A673 (cell line): ENCODE measurements around the gene RBM39. TPM values are rescaled to one million over a fixed set of nuclear protein-coding genes. Genes with fewer than 3 reads are reported as not detected.
A peak's percentile ranks its signal among the peaks of the same experiment; 100 is the strongest.

Experiments used
- BruUV-seq: library from RNA; stranded (reverse); fragments of 400-500 nt; replicated peaks from 2 replicates; lab custom pipeline; 2021; lab: Mats Ljungman, UMichigan
- CTCF ChIA-PET: fragments of 300-600 bp; sonication (Branson Sonifier 250); formaldehyde crosslinking; loops from one replicate; lab custom pipeline; 2022; ENCODE audit warnings: antibody characterized with exemption; lab: Charles Lee
- POLR2A ChIA-PET: fragments of 300-600 bp; sonication (Branson Sonifier 250); formaldehyde crosslinking; loops from one replicate; lab custom pipeline; 2022; ENCODE audit warnings: antibody characterized with exemption; ENCODE audit not compliant: low non-redundant PET; lab: Charles Lee
- DNase-seq: peaks from one replicate; pipeline ENCODE4 v3.0.0-alpha.2; 2015; ENCODE audit warnings: low spot score
- H3K27ac ChIP-seq: fragments of 200-600 bp; sonication (generic); 2 replicates; pipeline ENCODE4 v1.5.1; 2016; ENCODE audit warnings: mixed run types, low read depth, mild to moderate bottlenecking, mixed read lengths, antibody characterized with exemption, low read length; ENCODE audit not compliant: poor library complexity, severe bottlenecking
- H3K27me3 ChIP-seq: fragments of 200-600 bp; sonication (generic); replicated peaks from 2 replicates; pipeline ENCODE4 v1.6.1; 2017; ENCODE audit warnings: mixed run types, low read depth, mild to moderate bottlenecking, mixed read lengths, antibody characterized with exemption, low read length; ENCODE audit not compliant: insufficient read depth, poor library complexity
- H3K36me3 ChIP-seq: fragments of 200-600 bp; sonication (generic); 2 replicates; pipeline ENCODE4 v1.6.1; 2016; ENCODE audit warnings: mixed run types, mild to moderate bottlenecking, mixed read lengths, antibody characterized with exemption, low read length; ENCODE audit not compliant: insufficient read depth, poor library complexity, severe bottlenecking
- H3K4me1 ChIP-seq: fragments of 200-600 bp; sonication (generic); 2 replicates; pipeline ENCODE4 v1.6.1; 2017; ENCODE audit warnings: mixed run types, mild to moderate bottlenecking, mixed read lengths, antibody characterized with exemption, low read length; ENCODE audit not compliant: insufficient read depth, poor library complexity, severe bottlenecking
- H3K4me3 ChIP-seq: fragments of 200-600 bp; sonication (generic); 2 replicates; pipeline ENCODE4 v1.5.1; 2016; ENCODE audit warnings: low read depth, mixed run types, mild to moderate bottlenecking, mixed read lengths, low read length; ENCODE audit not compliant: poor library complexity, severe bottlenecking
- H3K9me3 ChIP-seq: fragments of 200-600 bp; sonication (generic); 2 replicates; pipeline ENCODE4 v1.6.1; 2016; ENCODE audit warnings: mixed run types, low read depth, mild to moderate bottlenecking, mixed read lengths, antibody characterized with exemption, low read length; ENCODE audit not compliant: poor library complexity, severe bottlenecking
- EZH2 ChIP-seq: fragments of 200-600 bp; sonication (generic); IDR thresholded peaks from 2 replicates; pipeline ENCODE4 v1.6.1; 2017; ENCODE audit warnings: borderline replicate concordance, low read depth, mild to moderate bottlenecking, mixed read lengths, antibody characterized with exemption, low read length; ENCODE audit not compliant: poor library complexity, severe bottlenecking
- intact Hi-C: fragments of 100-400 bp; cut with micrococcal nuclease; formaldehyde crosslinking; loops from one replicate; pipeline ENCODE4 v1.10.0; 2022; ENCODE audit not compliant: unreplicated experiment
- total RNA-seq: library from RNA; stranded (reverse); gene quantifications from 2 replicates; pipeline ENCODE4 v1.2.3, GENCODE V29; 2021
- TF ChIP-seq, protein P1 (sequence below): fragments of 300-800, 200-600 bp; sonication (generic); conservative IDR thresholded peaks from 2 replicates; pipeline ENCODE4 v1.5.1; 2017; ENCODE audit warnings: low read depth, mild to moderate bottlenecking, antibody characterized with exemption, low read length, moderate library complexity, mixed read lengths

Gene RBM39
- total RNA-seq, 1 experiment from 2014 or later: 329 TPM

DNA sequence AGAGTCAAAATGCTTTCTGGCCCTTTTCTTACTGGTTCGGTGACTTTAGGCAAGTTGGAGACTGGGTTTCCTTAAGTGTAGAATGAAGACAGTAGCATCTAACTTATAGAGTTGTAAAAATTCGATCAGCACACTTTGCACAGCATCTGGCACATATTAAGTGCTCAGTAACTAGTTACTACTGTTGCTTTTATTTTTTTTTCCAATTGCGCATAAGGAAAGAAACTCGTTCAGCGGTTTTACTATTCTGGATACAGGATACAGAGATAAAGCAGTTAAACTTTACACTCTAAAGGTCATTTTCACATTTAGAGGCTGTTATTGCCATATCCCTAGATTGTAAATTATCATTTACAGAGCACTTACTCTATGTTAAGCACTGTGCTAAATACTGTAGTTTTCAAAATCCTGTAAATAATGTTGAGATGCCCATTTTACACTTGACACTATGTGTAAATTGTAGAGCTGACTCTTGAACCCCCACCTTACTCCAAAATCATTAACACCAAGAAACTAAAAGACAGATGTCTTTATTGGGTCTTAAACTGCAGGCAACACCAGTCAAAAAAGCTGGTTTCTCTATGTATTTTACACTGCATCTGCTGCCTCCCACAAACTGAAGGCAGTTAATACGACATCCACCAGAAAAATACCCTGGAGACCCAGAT is 42.0 kb downstream of the RBM39 start:
- POLR2A ChIA-PET: interaction anchor here (0.7 kb wide), 1 partner anchor 39 kb away, joined by 3 read pairs; no protein-coding TSS in a partner anchor
- TF ChIP-seq, protein P1, sequence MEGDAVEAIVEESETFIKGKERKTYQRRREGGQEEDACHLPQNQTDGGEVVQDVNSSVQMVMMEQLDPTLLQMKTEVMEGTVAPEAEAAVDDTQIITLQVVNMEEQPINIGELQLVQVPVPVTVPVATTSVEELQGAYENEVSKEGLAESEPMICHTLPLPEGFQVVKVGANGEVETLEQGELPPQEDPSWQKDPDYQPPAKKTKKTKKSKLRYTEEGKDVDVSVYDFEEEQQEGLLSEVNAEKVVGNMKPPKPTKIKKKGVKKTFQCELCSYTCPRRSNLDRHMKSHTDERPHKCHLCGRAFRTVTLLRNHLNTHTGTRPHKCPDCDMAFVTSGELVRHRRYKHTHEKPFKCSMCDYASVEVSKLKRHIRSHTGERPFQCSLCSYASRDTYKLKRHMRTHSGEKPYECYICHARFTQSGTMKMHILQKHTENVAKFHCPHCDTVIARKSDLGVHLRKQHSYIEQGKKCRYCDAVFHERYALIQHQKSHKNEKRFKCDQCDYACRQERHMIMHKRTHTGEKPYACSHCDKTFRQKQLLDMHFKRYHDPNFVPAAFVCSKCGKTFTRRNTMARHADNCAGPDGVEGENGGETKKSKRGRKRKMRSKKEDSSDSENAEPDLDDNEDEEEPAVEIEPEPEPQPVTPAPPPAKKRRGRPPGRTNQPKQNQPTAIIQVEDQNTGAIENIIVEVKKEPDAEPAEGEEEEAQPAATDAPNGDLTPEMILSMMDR: no peak
- no peak for TF ChIP-seq EZH2
- peak overlapping the region; percentile 87 for H3K4me3 ChIP-seq
- no peaks in the 10 kb centered on the region for H3K27me3 ChIP-seq
- peaks cover 41% of the 10 kb centered on the region for H3K36me3 ChIP-seq
- H3K27ac ChIP-seq: peak overlapping the region; percentile 89
- H3K4me1 ChIP-seq: peaks cover 28% of the 10 kb centered on the region
- no peaks in the 10 kb centered on the region for H3K9me3 ChIP-seq
- intact Hi-C loops: loop anchor here (2.0 to 5.0 kb wide), 2 partner anchors 37 to 83 kb away; no protein-coding TSS in a partner anchor
- CTCF ChIA-PET: interaction anchor here (0.6 kb wide), 1 partner anchor 104 kb away, joined by 3 read pairs; no protein-coding TSS in a partner anchor
- no peak for DNase-seq
- BruUV-seq: no TSS peak

DNA sequence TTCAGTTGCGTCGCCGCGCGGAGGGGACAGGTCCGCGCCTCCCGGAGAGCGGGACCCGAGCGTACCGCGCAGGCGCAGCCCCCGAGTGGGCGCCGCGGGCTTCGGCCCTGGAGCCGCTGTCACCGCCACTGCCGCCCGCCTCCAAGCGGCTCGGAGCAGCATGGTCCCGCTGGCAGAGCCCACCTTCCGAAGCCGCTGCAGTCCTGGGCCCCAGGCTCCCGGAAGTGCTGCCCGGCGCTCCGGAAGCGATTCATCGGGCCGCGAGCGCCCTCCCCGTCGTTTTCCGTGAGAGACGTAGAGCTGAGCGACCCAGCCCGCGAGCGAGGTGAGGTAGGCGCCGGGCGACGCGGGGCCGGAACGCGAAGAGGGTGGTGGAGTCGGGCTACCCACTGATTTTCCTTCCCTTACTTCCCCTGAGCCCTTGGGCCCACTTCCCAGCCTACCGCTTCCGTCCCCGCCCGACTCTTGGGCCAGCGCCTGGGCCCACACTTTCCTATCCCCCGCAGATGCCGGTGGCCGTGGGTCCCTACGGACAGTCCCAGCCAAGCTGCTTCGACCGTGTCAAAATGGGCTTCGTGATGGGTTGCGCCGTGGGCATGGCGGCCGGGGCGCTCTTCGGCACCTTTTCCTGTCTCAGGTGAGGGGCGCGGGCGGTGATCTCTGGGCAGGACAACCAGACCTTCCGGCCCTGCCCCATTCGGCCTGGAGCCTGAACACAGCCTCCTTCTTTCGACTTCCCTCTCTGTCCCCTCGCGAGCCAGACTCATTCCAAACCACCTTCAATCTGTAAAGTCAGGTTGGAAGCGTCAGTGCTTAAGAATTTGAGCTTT is 42.7 kb downstream of the RBM39 start, which contains the start of the genes NFS1 and ROMO1:
NFS1 (minus strand) TSS at position 226 of the 830 bp plus-strand sequence; CDS start at position 162, 64 bp downstream.
ROMO1 (plus strand) TSS at position 279 of the 830 bp plus-strand sequence; CDS start at position 507, 228 bp downstream.
- no peaks in the 10 kb centered on the region for H3K9me3 ChIP-seq
- TF ChIP-seq, protein P1: peak; percentile 47
- no peak for TF ChIP-seq EZH2
- ChIA-PET POLR2A (interaction anchor here (0.6 kb wide), 2 partner anchors 28 to 91 kb away, joined by 3 read pairs; no protein-coding TSS in a partner anchor), CTCF (interaction anchor here (0.6 to 0.7 kb wide), 3 partner anchors 43 to 103 kb away, joined by 3 to 4 read pairs (median 3); partner anchors contain the start of gene RBM39)
- H3K4me1 ChIP-seq: peaks cover 28% of the 10 kb centered on the region
- peak; percentile 96 for DNase-seq
- intact Hi-C loops: loop anchor here (2.0 kb wide), 1 partner anchor 83 kb away; no protein-coding TSS in a partner anchor
- peak within 1 kb of the TSS; percentile 89 for H3K27ac ChIP-seq
- BruUV-seq: TSS peak; percentile 78
- peaks cover 34% of the 10 kb centered on the region for H3K36me3 ChIP-seq
- peak within 1 kb of the TSS; percentile 87 for H3K4me3 ChIP-seq
- no peaks in the 10 kb centered on the region for H3K27me3 ChIP-seq
